GM18517 (cell line): ENCODE results near the gene VWA3B.
"Not testable (repeated sequence)": the region's sequence is repeated elsewhere in the genome, so short reads cannot be mapped to it uniquely, and the experiment has no call there.

Source experiments
- ATAC-seq: cut with Tn5 transposase; IDR thresholded peaks from one replicate; pipeline ENCODE4 v1.9.1; 2021; ENCODE audit warnings: mild to moderate bottlenecking, moderate library complexity; ENCODE audit not compliant: unreplicated experiment

The VWA3B gene

DNA sequence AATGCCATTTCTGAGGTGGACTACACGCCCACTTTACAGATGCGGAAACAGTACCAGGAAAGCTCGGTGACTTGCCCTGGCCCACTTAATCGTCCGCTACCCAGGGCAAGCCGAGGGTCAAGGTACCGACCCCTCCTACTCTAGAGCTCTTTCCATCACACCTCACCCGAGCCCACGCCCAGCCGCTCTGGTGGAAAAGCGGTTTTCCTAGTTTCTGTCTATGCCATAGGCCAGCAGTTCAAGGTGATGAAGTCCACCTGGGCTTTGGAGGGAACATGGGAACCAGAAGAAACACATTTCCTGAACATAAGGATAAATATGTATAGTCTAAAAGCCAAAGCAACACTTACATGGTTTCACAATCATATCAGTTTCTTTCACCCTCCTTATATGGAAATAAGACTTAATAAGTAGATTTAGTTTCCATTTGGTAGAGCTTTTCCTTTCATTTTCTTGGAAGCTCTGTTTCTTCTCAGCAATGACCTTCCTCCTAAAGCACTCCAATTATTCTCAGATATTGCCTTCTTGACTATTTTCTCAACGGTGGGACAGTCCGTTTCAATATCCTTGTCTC lies 567 bp downstream of the VWA3B start:
- no peak for ATAC-seq

DNA sequence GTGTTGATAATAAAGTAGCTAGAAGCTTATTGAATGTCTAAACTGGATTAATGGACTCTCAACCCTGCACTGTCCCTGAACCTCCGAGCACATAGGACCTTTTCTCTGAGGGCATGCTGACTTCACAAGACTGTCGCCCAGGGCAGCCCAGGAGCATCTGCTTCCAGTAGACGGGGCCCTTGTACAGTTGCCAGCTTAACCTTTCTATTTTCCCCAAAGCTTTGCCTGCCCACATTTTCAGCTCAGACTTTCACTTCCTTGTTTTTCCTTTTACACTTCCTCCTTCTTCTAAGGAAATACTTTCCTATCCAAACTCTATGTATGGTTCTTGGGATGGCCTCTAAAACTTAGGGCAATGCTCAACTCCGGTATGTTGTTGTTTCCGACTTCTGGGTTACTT lies 1.3 kb downstream of the VWA3B start:
- ATAC-seq, result no peak

DNA sequence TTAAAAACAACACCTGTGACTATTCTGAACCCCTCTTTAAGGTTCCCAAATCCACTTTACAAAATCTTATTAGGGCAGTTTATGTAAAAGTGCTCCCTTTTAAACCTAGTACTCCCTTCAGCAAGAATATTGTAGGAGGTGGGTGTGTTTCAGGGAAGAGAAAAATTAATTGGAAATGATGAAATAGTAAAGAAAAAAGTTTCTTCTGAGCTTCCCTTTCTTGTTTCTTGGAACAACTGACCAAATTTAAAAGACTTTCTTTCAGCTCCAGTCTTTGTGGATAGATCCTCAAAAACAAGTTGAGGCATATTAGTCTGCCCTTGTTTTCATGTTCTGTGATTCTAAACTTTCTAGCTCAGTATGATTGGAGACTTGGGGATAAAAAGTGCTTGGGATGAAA lies 3.0 kb downstream of the VWA3B start:
- no peak for ATAC-seq

DNA sequence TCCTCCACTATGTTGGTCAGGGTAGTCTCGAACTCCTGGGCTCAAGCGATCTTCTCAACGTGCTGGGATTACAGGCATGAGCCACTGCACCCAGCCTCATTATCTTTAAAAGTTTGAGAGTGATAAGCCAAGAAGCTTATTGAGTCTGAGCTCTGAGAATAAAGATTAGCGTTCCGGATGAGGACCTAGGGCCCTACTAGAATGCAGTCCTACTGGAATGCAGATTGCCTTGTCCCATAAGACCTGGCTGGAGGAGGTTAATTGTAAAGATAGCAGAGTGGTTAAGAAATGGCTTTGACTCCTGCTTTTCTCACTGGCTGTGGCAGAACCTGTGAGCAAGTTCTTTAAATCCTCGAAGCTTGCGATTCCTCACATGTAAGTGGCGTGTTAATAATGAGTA lies 4.0 kb downstream of the VWA3B start:
- no peak for ATAC-seq

DNA sequence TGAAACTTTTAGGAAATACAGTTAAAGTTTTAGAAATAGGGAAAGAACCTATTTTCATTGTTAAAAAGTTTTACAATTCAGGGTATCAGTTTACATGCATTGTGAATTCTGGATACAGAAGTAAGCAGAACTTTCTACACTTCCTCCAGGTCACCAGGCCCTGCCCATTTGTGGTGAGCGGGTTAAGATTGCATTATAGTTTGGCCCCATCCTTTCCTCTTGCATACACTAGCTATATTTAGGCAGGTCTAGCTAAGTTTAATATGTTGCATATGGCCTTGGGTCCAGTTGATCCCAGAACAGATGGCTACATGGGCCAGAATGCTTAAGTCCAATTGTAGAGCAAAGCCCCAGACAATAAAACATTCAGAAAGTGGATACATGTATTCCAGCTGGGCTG lies 4.8 kb downstream of the VWA3B start:
- no peak for ATAC-seq

DNA sequence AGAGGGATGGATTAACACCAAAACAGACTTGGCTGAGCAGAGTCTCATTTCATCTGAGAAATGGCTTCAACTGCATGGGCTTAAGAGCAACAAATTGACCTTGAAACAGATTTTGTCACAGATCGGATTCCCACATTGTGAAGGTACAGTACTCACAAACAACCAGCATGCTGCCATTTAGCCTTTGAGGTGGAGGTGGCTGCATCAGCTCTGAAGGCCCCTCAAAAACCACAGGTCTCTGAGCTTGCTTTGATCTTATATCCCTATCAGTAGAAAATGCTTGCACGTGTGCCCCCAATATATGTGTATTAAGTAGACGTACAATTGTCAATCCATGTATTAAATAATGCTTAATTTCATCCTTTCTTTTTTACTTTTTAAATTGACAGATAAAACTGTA lies 6.2 kb downstream of the VWA3B start:
- ATAC-seq, result no peak

DNA sequence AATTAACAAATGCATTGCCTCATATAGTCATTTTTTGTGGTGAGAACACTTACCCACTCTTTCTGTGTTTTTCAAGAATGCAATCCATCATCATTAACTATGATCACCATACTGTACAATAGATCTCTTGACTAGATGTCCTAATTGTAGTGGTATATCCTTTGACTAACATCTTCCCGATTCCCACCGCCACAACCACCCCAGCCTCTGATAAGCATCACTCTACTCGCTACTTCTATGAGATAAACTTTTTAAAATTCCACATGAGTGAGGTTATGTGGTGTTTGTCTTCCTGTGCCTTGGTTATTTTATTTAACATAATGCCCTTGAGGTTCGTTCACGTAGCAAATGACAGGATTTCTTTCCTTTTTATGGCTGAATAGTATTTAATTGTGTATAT lies 6.6 kb downstream of the VWA3B start:
- ATAC-seq, result no peak

DNA sequence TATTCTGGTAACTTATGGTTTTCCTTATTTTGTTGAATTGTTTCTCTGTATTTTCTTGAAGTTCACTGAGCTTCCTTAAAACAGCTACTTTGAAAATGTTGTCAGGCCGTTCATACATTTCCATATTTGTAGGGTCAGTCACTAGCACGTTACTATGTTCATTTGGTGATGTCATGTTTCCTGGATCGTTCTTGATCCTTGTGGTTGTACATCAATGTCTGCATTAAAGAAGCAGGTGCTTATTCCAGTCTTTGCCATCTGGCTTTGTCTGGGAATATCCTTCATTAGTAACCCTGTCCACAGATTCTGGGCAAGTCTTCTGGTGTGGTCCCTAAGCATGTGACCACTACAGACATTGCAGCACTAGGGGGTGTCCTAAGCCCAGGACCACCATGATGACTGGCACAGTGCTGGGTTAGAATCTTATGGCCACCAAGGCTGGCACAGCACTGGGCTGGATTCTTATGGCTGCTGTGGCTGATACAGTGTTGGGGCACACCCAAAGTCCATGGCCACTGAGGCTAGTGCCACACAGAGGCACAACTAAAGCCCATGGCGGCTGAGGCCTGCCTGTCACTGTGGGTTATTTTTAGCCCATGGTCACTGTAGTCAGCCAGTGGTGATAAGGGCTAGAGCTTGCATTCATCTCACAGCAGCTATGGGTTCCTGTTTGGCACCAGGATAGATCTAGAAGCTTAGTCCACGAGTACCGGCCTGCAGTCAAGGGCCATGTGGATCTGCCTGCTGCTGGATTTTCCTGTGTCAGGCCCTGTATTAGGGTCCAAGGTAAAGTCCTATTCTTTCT lies 13.2 kb downstream of the VWA3B start:
- ATAC-seq, result no peak

DNA sequence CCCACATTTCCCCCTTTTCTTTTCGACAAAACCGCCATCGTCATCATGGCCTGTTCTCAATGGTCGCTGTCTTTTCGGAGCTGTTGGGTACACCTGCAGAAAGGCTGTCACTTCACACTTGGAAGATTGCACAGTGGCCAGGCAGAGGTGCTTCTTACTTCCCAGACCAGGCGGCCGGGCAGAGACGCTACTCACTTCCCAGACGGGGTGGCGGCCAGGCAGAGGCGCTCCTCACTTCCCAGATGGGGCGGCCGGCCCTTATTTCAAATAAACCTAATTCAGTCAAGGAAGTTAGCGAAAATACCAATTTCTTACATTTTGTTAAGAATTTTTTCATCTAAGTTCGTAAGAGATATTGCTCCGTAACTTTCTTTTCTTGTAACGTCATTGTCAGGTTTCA lies 15.3 kb downstream of the VWA3B start:
- not testable (repeated sequence) for ATAC-seq

DNA sequence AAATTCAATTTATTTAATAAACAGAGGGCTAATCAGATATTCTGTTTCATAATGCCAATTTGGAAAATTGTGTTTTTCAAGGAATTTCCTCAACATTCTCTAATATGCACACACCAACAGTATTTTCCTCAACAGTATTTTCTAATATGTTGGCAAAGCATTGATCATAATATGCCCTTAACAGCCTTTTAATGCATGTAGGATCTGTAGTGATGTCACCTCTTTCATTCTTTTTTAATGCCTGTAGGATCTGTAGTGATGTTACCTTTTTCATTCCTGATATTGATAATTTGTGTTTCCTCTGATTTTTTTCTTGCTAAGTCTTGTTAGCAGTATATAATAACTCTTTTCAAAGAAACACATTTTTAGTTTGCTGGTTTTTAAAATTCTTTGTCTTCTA lies 15.9 kb downstream of the VWA3B start:
- ATAC-seq, result no peak

DNA sequence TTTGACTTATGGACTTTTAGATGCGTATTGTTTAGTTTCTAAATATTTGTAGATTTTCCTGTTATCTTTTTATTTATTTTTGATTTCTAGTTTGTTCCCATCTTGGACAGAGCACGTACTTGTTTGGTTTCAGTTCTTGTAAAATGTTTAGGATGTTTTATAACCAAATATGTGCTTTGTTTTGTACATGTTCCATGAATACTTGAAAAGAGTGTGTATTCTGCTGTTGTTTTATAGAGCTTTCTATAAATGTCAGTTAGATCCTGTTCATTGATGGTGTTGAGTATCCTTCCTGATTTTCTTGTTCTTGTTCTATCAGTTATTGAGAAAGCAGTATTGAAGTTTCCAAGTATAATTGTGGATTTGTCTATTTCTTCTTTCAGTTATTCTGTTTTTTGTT lies 21.1 kb downstream of the VWA3B start:
- ATAC-seq, result no peak

DNA sequence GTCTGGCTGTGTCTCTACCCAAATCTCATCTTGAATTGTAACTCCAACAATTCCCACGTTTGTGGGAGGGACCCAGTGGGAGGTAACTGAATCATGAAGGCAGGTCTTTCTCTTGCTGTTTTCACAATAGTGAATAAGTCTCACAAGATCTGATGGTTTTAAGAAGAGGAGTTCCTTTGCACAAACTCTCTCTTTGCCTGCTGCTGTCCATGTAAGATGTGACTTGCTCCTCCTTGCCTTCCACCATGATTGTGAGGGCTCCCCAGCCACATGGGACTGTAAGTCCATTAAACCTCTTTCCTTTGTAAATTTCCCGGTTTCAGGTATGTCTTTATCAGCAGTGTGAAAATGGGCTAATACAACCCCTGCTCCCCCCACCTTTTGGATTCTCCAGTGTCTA lies 23.8 kb downstream of the VWA3B start:
- ATAC-seq, result no peak

DNA sequence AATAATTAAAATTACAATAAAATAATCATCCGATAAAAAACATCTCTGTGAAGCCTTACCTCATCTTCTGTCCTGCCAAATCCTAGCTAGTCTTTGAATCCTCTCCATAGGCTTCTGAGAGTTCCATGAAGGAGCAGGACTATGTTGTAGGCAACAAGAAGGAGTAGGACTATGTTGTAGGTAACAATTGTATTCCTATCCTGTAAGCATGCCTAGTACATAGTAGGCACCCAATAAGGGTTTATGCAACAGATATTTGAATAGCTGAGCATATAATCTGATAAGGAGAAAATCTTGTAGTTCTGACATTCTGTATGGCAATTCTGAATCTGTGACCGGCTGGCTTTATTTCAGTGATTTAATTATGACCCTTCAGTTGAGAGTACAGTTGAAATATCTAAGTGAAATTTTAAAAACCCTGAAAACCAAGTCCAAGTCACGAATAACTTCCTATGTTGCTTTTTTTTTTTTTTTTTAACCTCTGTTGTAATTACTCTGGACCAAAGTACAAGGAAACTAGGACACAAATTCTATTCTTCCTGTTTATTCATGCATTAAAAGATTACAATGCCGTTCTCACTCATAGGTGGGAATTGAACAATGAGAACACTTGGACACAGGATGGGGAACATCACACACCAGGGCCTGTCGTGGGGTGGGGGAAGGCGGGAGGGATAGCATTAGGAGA lies 27.8 kb downstream of the VWA3B start:
- ATAC-seq, result no peak

DNA sequence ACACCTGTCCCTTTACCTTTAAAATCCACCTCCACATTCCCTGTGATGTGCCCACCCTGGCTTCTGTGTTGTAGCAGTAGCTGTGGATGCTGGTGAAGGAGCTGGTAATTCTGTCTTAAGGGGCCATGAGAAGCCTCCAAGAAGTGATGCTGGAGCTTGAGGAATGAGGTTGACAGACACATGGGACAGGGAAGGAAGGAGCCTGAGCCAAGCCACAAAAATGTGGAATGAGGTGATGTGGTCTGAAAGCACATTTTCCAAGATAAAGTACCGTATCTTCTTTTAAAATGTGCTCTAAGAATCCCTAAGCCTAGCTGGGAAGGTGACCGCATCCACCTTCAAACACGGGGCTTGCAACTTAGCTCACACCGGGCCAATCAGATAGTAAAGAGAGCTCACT lies 31.2 kb downstream of the VWA3B start:
- ATAC-seq, result no peak

DNA sequence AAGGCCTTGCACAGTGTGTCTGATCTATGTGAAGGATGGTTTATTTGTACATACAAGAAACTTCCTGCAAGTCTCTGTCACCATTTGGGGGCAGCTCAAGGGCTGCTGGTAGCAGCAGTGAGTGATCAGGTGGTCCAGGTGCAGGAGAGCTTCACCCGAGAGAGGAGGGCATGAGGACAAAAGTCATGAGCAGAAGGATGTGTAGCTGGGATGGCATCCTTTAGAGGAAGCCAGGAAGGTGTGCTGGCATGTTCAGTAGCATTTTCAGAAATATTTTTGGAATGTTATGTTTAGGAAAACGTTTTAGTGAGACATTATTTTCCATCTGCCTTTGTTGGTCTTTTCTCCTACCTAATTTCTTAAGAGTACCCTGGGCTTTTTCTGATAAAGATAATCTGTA lies 31.9 kb downstream of the VWA3B start:
- ATAC-seq, result no peak

DNA sequence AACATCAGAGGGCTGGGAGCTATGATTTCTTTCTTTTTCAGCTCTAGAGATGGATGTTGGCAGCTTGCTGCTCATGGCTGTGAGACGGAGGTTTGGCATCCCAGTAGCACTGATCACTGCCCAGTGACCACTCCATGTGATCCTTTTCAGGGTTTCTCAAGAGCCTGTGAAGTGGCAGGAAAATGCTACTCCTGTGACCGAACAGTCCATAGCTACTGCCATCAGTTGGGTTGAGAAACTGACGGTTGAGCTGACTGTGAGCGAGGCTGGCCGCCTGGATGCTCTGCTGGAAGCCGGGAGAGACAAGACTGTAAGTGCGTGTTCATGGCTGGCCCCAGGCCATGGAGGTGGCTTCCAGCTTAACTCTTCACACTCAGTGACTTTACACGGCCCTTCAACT lies 34.2 kb downstream of the VWA3B start:
- no peak for ATAC-seq

DNA sequence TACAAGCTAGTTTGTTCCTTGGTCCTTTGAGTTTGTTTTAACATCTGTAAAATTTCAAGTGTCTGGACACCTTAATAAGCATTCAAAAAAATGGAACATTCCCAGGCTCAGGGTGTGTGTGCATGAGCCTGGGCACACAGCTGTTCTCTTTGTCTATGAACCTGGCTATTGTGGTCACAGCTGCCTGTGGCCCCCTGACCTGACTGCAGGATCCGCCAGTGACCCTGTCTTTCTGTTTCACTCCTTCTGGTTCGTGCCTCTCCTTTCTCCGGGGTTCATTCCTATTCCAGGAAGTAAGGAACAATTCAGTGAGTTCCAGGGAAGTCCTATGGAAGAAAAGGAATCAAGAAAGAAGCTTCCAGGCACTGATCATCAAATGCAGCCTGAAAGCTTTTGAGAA lies 35.6 kb downstream of the VWA3B start:
- ATAC-seq, result no peak

DNA sequence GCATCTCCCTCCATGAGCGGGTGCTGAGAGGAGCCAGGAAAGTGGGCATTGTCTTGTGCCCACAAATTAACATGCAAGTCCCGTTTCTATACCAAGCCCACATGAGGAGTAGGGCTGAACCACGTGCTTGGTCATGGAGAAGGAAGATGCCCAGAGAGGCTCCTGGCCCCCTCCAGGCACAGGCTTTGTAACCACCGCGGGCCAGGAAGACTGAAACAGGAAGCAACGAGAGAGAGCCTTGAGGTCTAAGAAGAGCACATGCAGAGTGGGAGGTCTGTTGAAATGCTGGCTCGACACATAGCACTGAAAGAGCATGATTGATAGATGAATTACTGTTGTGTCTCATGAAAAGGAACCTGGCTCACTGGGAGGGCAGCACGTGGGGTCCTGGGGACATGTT lies 36.3 kb downstream of the VWA3B start:
- no peak for ATAC-seq

DNA sequence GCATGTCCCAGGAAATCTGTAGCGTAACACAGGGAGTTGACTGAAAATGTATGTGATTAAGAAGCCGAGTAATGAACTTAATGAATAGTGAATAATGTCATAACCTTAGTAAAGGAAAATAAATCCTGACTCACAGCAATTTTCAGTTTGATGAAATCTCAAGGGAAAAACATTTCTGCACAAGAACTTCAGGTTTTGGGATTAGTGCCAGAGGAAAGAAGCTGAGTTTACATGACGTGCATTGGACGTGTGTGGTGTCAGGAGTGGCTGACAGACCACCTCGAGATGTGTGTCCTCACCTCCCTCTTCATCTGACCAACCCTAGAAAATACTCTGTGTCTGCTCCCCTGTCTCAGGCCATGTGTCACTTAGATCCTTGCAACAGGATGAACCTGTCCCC lies 39.1 kb downstream of the VWA3B start:
- ATAC-seq, result no peak

DNA sequence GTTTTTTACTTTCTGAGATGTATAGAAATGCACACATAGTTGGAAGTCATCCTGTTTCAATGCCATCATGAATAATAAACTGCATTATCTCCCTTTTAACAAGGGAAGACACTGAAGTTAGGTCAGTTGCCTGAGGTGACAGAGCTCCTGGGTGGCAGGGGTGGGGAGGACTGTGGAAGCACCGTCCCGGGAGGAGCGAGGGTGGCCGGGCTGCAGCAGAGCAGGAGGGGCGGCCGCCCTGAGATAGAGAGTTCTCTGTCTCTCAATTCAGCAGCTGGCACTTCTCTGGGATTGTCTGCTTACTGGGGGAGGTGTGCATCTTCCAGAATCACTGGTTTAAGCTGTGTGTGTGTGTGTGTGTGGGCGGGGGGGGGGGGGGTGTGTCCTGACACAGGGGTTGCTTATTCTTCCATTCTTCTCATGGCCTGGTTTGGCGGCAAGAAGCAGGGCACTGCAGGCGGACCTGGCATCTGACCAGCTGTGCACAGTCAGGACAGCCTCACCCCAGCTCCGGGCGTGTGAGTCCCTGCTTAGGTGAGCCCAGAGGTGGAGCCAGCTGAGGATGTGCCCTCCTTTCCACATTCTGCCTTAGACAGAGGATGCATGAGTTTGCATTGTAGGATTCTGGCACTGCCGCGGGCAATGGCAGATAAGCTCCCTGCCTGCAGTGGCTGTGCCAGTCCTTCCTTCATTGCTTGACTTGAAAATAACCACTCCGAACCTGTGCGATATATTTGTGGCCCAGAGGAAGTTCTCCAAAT lies 40.4 kb downstream of the VWA3B start:
- no peak for ATAC-seq

DNA sequence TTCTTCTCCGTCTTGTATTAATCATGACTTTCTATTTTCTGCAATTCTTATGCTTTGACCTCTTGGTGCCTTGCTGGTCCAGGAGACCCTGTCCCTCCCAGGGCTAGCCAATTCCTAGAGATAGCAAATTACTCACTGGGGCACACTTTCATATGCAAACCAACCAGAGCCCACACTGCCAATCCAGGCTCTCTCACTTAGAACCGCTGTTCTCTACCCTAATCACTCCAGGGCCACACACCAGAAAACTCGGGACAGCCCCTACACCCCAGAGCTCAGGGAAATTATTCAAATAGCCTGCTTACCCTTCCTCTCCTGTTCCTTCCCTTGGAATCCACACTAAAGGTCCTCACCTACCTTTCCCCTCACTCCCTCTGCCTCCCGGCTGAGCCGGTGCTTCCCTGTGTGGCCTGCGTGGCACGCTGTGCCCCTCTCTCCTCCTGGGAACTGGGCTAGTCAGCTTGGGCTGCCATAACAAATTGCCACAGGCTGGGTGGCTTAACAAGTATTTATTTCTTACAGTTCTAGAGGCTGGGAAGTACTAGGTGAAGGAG lies 41.7 kb downstream of the VWA3B start:
- no peak for ATAC-seq
